ENCODE measurements around the gene MTF1.

Gene MTF1

GRCh38 chr1:37878071-37878470 is 18.7 kb upstream of the MTF1 start:
- no peak overlapping the region for H3K27ac ChIP-seq
- TF ChIP-seq ZFX (IDR thresholded peaks at IDR 0.05) (no peak), CTCF (conservative IDR thresholded peaks at IDR 0.05) (no peak)

GRCh38 chr1:37875833-37876232 is 16.4 kb upstream of the MTF1 start:
- H3K27ac ChIP-seq, result no peak overlapping the region
- TF ChIP-seq CTCF (conservative IDR thresholded peaks at IDR 0.05), result no peak; the same call in 1 of the 2 replicates
- TF ChIP-seq ZFX (IDR thresholded peaks at IDR 0.05), result no peak

GRCh38 chr1:37872692-37873091 is 13.3 kb upstream of the MTF1 start:
- no peak overlapping the region for H3K27ac ChIP-seq

GRCh38 chr1:37868466-37868865 is 9.1 kb upstream of the MTF1 start:
- H3K27ac ChIP-seq, result no peak overlapping the region
- TF ChIP-seq ZFX (IDR thresholded peaks at IDR 0.05) (no peak), CTCF (conservative IDR thresholded peaks at IDR 0.05) (no peak)

More at GRCh38 chr1:37872692-37873091, 13.3 kb upstream of the MTF1 start:
- no peak for TF ChIP-seq CTCF (conservative IDR thresholded peaks at IDR 0.05)
- TF ChIP-seq ZFX (IDR thresholded peaks at IDR 0.05), result no peak

GRCh38 chr1:37867784-37868183 is 8.4 kb upstream of the MTF1 start:
- no peak overlapping the region for H3K27ac ChIP-seq
- TF ChIP-seq ZFX (IDR thresholded peaks at IDR 0.05) (no peak), CTCF (conservative IDR thresholded peaks at IDR 0.05) (no peak)

- H3K27ac ChIP-seq, result no peak overlapping the region
- TF ChIP-seq CTCF (conservative IDR thresholded peaks at IDR 0.05), result no peak
- TF ChIP-seq ZFX (IDR thresholded peaks at IDR 0.05), result no peak
These were observed 7.1 kb upstream of the MTF1 start for GRCh38 chr1:37866491-37866890.

GRCh38 chr1:37865348-37866120 is 6.1 kb upstream of the MTF1 start:
- TF ChIP-seq ZFX (IDR thresholded peaks at IDR 0.05) (no peak), CTCF (conservative IDR thresholded peaks at IDR 0.05) (no peak)
- H3K27ac ChIP-seq, result no peak overlapping the region

Measured in C4-2B (cell line).